HEK293 (cell line): ENCODE results near the gene MRPL14.

Experiments
- KLF9 ChIP-seq: fragments of 450-650 bp; formaldehyde crosslinking; IDR thresholded peaks from 2 replicates; pipeline ENCODE4 v1.5.1; 2016; ENCODE audit warnings: missing biosample characterization, missing genetic modification characterization, low read depth
- TCF7L2 ChIP-seq: IDR thresholded peaks from 2 replicates; pipeline ENCODE4 v1.6.1; 2011; ENCODE audit warnings: low read depth, mild to moderate bottlenecking, inconsistent platforms, low read length, moderate library complexity, borderline replicate concordance
- YY1 ChIP-seq: fragments of 450-650 bp; formaldehyde crosslinking; IDR thresholded peaks from 2 replicates; pipeline ENCODE4 v1.5.1; 2018; ENCODE audit warnings: missing biosample characterization, missing genetic modification characterization
- ZBTB49 ChIP-seq: fragments of 450-650 bp; formaldehyde crosslinking; IDR thresholded peaks from 2 replicates; pipeline ENCODE4 v1.5.1; 2016; ENCODE audit warnings: missing biosample characterization, missing genetic modification characterization, low read depth
- ZNF10 ChIP-seq: fragments of 450-650 bp; formaldehyde crosslinking; IDR thresholded peaks from 2 replicates; pipeline ENCODE4 v1.5.1; 2017; ENCODE audit warnings: missing biosample characterization, missing genetic modification characterization
- ZNF558 ChIP-seq: fragments of 450-650 bp; formaldehyde crosslinking; IDR thresholded peaks from 2 replicates; pipeline ENCODE4 v1.5.1; 2016; ENCODE audit warnings: missing biosample characterization, missing genetic modification characterization
- ZNF670 ChIP-seq: fragments of 450-650 bp; formaldehyde crosslinking; IDR thresholded peaks from 2 replicates; pipeline ENCODE4 v1.5.1; 2016; ENCODE audit warnings: missing biosample characterization, missing genetic modification characterization, low read depth
- TF ChIP-seq, protein P1 (sequence below): fragments of 450-650 bp; formaldehyde crosslinking; IDR thresholded peaks from 2 replicates; pipeline ENCODE4 v1.5.1; 2016; ENCODE audit warnings: missing biosample characterization, missing genetic modification characterization
- TF ChIP-seq, protein P2 (sequence below): IDR thresholded peaks from 2 replicates; pipeline ENCODE4 v1.6.1; 2011; ENCODE audit warnings: mild to moderate bottlenecking, low read depth, low read length, borderline replicate concordance
- TF ChIP-seq, protein P3 (sequence below): fragments of 450-650 bp; formaldehyde crosslinking; IDR thresholded peaks from 2 replicates; pipeline ENCODE4 v1.5.1; 2016; ENCODE audit warnings: missing biosample characterization, missing genetic modification characterization
- TF ChIP-seq, protein P4 (sequence below): fragments of 450-650 bp; formaldehyde crosslinking; IDR thresholded peaks from 2 replicates; pipeline ENCODE4 v1.5.0; 2017; ENCODE audit warnings: missing biosample characterization, missing genetic modification characterization, borderline replicate concordance

DNA sequence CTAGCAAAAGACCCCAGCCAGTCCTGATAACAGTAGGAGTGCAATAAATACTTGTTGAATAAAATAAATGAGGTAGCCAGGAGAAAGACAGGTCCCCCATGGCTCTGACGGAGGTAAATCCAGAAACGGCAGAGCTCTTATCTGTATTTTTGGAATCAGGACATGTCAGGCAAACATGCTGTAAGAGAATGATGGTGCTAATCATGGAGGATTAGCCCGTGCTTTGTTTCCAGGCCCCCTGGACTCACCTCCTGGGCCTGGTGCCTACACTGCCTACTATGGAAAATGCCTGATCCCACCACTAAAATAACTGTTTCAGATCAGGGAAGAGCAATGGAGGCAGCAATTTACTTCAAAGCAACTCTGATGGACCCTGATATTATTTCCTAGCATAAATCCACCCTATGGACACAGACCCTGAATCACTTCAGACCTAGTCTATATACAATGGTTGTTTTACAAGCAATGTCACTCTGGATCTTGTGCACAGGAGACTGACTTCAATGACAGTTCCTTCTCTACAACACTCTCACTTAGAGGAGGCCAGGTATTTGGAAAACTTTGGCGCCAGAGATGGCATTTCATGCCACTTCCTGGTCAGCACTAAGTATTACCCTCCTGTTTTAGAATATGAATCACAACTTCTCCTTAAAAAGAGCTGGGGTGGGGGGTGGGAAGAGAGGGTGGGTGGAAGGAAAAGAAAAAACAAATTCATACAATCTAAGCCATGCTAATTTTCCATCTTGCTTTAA, 6.4 kb downstream of the MRPL14 start:
- TF ChIP-seq, protein P1, sequence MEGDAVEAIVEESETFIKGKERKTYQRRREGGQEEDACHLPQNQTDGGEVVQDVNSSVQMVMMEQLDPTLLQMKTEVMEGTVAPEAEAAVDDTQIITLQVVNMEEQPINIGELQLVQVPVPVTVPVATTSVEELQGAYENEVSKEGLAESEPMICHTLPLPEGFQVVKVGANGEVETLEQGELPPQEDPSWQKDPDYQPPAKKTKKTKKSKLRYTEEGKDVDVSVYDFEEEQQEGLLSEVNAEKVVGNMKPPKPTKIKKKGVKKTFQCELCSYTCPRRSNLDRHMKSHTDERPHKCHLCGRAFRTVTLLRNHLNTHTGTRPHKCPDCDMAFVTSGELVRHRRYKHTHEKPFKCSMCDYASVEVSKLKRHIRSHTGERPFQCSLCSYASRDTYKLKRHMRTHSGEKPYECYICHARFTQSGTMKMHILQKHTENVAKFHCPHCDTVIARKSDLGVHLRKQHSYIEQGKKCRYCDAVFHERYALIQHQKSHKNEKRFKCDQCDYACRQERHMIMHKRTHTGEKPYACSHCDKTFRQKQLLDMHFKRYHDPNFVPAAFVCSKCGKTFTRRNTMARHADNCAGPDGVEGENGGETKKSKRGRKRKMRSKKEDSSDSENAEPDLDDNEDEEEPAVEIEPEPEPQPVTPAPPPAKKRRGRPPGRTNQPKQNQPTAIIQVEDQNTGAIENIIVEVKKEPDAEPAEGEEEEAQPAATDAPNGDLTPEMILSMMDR (tag by site-specific recombination): no peak
- no peak for TF ChIP-seq ZNF670 (tag by site-specific recombination)
- TF ChIP-seq KLF9: no peak
- TF ChIP-seq, protein P2, sequence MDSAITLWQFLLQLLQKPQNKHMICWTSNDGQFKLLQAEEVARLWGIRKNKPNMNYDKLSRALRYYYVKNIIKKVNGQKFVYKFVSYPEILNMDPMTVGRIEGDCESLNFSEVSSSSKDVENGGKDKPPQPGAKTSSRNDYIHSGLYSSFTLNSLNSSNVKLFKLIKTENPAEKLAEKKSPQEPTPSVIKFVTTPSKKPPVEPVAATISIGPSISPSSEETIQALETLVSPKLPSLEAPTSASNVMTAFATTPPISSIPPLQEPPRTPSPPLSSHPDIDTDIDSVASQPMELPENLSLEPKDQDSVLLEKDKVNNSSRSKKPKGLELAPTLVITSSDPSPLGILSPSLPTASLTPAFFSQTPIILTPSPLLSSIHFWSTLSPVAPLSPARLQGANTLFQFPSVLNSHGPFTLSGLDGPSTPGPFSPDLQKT: no peak
- TF ChIP-seq, protein P3, sequence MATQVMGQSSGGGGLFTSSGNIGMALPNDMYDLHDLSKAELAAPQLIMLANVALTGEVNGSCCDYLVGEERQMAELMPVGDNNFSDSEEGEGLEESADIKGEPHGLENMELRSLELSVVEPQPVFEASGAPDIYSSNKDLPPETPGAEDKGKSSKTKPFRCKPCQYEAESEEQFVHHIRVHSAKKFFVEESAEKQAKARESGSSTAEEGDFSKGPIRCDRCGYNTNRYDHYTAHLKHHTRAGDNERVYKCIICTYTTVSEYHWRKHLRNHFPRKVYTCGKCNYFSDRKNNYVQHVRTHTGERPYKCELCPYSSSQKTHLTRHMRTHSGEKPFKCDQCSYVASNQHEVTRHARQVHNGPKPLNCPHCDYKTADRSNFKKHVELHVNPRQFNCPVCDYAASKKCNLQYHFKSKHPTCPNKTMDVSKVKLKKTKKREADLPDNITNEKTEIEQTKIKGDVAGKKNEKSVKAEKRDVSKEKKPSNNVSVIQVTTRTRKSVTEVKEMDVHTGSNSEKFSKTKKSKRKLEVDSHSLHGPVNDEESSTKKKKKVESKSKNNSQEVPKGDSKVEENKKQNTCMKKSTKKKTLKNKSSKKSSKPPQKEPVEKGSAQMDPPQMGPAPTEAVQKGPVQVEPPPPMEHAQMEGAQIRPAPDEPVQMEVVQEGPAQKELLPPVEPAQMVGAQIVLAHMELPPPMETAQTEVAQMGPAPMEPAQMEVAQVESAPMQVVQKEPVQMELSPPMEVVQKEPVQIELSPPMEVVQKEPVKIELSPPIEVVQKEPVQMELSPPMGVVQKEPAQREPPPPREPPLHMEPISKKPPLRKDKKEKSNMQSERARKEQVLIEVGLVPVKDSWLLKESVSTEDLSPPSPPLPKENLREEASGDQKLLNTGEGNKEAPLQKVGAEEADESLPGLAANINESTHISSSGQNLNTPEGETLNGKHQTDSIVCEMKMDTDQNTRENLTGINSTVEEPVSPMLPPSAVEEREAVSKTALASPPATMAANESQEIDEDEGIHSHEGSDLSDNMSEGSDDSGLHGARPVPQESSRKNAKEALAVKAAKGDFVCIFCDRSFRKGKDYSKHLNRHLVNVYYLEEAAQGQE (tag by site-specific recombination): no peak
- no peak for TF ChIP-seq YY1 (tag by site-specific recombination)
- TF ChIP-seq TCF7L2: no peak
- TF ChIP-seq ZBTB49: no peak
- no peak for TF ChIP-seq ZNF558 (tag by site-specific recombination)
- TF ChIP-seq, protein P4, sequence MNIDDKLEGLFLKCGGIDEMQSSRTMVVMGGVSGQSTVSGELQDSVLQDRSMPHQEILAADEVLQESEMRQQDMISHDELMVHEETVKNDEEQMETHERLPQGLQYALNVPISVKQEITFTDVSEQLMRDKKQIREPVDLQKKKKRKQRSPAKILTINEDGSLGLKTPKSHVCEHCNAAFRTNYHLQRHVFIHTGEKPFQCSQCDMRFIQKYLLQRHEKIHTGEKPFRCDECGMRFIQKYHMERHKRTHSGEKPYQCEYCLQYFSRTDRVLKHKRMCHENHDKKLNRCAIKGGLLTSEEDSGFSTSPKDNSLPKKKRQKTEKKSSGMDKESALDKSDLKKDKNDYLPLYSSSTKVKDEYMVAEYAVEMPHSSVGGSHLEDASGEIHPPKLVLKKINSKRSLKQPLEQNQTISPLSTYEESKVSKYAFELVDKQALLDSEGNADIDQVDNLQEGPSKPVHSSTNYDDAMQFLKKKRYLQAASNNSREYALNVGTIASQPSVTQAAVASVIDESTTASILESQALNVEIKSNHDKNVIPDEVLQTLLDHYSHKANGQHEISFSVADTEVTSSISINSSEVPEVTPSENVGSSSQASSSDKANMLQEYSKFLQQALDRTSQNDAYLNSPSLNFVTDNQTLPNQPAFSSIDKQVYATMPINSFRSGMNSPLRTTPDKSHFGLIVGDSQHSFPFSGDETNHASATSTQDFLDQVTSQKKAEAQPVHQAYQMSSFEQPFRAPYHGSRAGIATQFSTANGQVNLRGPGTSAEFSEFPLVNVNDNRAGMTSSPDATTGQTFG: no peak
- TF ChIP-seq ZNF10: no peak
